Neutrophil (primary cell): Measurements from ENCODE around the gene ABCG1.

ENCODE experiments used
- H3K27ac ChIP-seq: fragments of 200-600 bp; sonication (generic); 2 replicates; pipeline ENCODE4 v1.5.1; 2016; ENCODE audit warnings: mild to moderate bottlenecking, moderate library complexity
- H3K27me3 ChIP-seq: fragments of 200-600 bp; sonication (generic); 2 replicates; pipeline ENCODE4 v1.6.0; 2016; ENCODE audit warnings: mild to moderate bottlenecking
- H3K36me3 ChIP-seq: fragments of 200-600 bp; sonication (generic); 2 replicates; pipeline ENCODE4 v1.5.1; 2017
- H3K4me1 ChIP-seq, 2 experiments: fragments of 200-600 bp in 1 of 2; sonication (generic) in 1 of 2; 1 replicate in 1 of 2; 2 replicates in 1 of 2; pipeline versions ENCODE4 v1.5.1 to v1.6.1; 2013 to 2016; ENCODE audit warnings: low read depth in 1 of 2, low read length in 1 of 2, mild to moderate bottlenecking in 1 of 2, moderate library complexity in 1 of 2; ENCODE audit not compliant: control insufficient read depth in 1 of 2, insufficient read depth in 1 of 2
- H3K4me3 ChIP-seq, 2 experiments: fragments of 200-600 bp in 1 of 2; sonication (generic) in 1 of 2; 1 replicate in 1 of 2; 2 replicates in 1 of 2; pipeline ENCODE4 v1.5.1; 2013 to 2016; ENCODE audit warnings: low read depth in 1 of 2, low read length in 1 of 2, mild to moderate bottlenecking in 1 of 2, moderate library complexity in 1 of 2
- H3K9me3 ChIP-seq: fragments of 200-600 bp; sonication (generic); 2 replicates; pipeline ENCODE4 v1.5.1; 2016
- CTCF ChIP-seq: fragments of 200-600 bp; sonication (generic); IDR thresholded peaks from 2 replicates; pipeline ENCODE4 v1.5.1; 2016; ENCODE audit warnings: antibody characterized with exemption

ABCG1 gene

GRCh38 chr21:42266971-42267556 lies 48.1 kb downstream of the ABCG1 start:
- H3K27me3 ChIP-seq, result no peaks in the 10 kb centered on the region
- no peak overlapping the region for H3K4me3 ChIP-seq
- no peak overlapping the region for H3K27ac ChIP-seq
- H3K4me1 ChIP-seq, result peaks cover 46 to 56% of the 10 kb centered on the region in 2 experiments
- no peaks in the 10 kb centered on the region for H3K9me3 ChIP-seq
- TF ChIP-seq CTCF, result no peak
- peaks cover 10% of the 10 kb centered on the region for H3K36me3 ChIP-seq

GRCh38 chr21:42269386-42269785 lies 50.4 kb downstream of the ABCG1 start:
- Histone ChIP-seq H3K4me1 (peaks cover 22 to 33% of the 10 kb centered on the region in 2 experiments), H3K27ac (no peak overlapping the region)
- TF ChIP-seq CTCF, result no peak

GRCh38 chr21:42271065-42271464 lies 52.1 kb downstream of the ABCG1 start:
- Histone ChIP-seq H3K4me1 (peaks cover 21 to 28% of the 10 kb centered on the region in 2 experiments), H3K27me3 (no peaks in the 10 kb centered on the region), H3K4me3 (no peak overlapping the region), H3K27ac (no peak overlapping the region), H3K9me3 (no peaks in the 10 kb centered on the region), H3K36me3 (peaks cover 44% of the 10 kb centered on the region)
- TF ChIP-seq CTCF, result no peak

More at GRCh38 chr21:42269386-42269785, 50.4 kb downstream of the ABCG1 start:
- H3K9me3 ChIP-seq, result no peaks in the 10 kb centered on the region
- H3K4me3 ChIP-seq, result no peak overlapping the region
- no peaks in the 10 kb centered on the region for H3K27me3 ChIP-seq
- H3K36me3 ChIP-seq, result peaks cover 31% of the 10 kb centered on the region

- H3K36me3 ChIP-seq, result peaks cover 55% of the 10 kb centered on the region
- H3K4me1 ChIP-seq, result peaks cover 21 to 24% of the 10 kb centered on the region in 2 experiments
- H3K9me3 ChIP-seq, result no peaks in the 10 kb centered on the region
- TF ChIP-seq CTCF, result no peak
- H3K27me3 ChIP-seq, result no peaks in the 10 kb centered on the region
- H3K4me3 ChIP-seq, result no peak overlapping the region
- no peak overlapping the region for H3K27ac ChIP-seq
These were observed 53.4 kb downstream of the ABCG1 start for GRCh38 chr21:42272109-42272962.

GRCh38 chr21:42272984-42273600 lies 54.2 kb downstream of the ABCG1 start:
- TF ChIP-seq CTCF, result no peak
- no peak overlapping the region for H3K27ac ChIP-seq
- H3K27me3 ChIP-seq, result no peaks in the 10 kb centered on the region
- H3K9me3 ChIP-seq, result no peaks in the 10 kb centered on the region
- H3K4me1 ChIP-seq, result peaks cover 17 to 18% of the 10 kb centered on the region in 2 experiments
- peaks cover 61% of the 10 kb centered on the region for H3K36me3 ChIP-seq
- H3K4me3 ChIP-seq, result no peak overlapping the region
